Coronary artery (tissue), 2 donors: ENCODE measurements around the gene DENND6A.
A peak's percentile ranks its signal among the peaks of the same experiment; 100 is the strongest.
"Not testable (repeated sequence)": the region's sequence is repeated elsewhere in the genome, so short reads cannot be mapped to it uniquely, and the experiment has no call there.

Experiments used
- DNase-seq: peaks from one replicate; pipeline ENCODE4 v3.0.0-alpha.2; 2017; ENCODE audit warnings: low spot score
- H3K27ac ChIP-seq, 2 donors: fragments of 200-600 bp; sonication (generic); one replicate each; pipeline ENCODE4 v1.5.1; 2016 to 2019
- H3K4me3 ChIP-seq: fragments of 200-600 bp; sonication (generic); 2 replicates; pipeline ENCODE4 v1.5.1; 2016; ENCODE audit warnings: mild to moderate bottlenecking, moderate library complexity
- TF ChIP-seq, protein P1 (sequence below): fragments of 200-600 bp; sonication (generic); IDR thresholded peaks from one replicate; pipeline ENCODE4 v1.5.1; 2019; ENCODE audit warnings: antibody characterized with exemption

DENND6A gene

DNA sequence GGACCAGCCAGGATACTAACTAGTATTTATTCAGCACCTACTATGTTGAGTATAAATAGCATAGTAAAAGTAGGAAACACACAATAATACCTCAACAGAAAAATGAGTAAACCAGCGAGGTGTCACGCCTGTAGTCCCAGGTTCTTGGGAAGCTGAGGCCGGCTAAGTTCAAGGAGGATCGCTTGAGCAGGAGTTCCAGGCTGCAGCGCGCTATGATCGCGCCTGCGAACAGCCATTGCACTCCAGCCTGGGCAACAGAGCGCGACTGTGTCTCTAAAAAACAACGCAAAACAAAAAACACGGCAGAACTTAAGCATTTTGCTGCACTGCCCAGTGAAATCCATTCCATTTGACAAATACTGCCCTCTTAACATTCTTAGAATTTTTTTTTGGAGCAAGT is 1.3 kb upstream of the DENND6A start:
- TF ChIP-seq, protein P1, sequence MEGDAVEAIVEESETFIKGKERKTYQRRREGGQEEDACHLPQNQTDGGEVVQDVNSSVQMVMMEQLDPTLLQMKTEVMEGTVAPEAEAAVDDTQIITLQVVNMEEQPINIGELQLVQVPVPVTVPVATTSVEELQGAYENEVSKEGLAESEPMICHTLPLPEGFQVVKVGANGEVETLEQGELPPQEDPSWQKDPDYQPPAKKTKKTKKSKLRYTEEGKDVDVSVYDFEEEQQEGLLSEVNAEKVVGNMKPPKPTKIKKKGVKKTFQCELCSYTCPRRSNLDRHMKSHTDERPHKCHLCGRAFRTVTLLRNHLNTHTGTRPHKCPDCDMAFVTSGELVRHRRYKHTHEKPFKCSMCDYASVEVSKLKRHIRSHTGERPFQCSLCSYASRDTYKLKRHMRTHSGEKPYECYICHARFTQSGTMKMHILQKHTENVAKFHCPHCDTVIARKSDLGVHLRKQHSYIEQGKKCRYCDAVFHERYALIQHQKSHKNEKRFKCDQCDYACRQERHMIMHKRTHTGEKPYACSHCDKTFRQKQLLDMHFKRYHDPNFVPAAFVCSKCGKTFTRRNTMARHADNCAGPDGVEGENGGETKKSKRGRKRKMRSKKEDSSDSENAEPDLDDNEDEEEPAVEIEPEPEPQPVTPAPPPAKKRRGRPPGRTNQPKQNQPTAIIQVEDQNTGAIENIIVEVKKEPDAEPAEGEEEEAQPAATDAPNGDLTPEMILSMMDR = no peak
- no peak overlapping the region for H3K27ac ChIP-seq
- no peak for DNase-seq

DNA sequence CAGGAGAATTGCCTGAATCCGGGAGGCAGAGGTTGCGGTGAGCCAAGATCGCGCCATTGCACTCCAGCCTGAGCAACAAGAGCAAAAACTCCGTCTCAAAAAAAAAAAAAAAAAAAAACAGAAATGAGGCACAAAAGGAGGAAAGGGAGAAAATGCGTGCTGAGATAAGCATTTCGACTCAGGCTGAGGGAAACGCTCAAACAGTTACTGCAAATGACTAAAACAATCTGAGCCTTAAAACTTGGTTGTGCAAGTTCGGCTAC is 813 bp downstream of the DENND6A start:
- peak overlapping the region; percentile 99 to 100 for H3K27ac ChIP-seq
- DNase-seq = not testable (repeated sequence)

More for the DNA sequence above, 1.3 kb upstream of the DENND6A start:
- no peak overlapping the region for H3K4me3 ChIP-seq

DNA sequence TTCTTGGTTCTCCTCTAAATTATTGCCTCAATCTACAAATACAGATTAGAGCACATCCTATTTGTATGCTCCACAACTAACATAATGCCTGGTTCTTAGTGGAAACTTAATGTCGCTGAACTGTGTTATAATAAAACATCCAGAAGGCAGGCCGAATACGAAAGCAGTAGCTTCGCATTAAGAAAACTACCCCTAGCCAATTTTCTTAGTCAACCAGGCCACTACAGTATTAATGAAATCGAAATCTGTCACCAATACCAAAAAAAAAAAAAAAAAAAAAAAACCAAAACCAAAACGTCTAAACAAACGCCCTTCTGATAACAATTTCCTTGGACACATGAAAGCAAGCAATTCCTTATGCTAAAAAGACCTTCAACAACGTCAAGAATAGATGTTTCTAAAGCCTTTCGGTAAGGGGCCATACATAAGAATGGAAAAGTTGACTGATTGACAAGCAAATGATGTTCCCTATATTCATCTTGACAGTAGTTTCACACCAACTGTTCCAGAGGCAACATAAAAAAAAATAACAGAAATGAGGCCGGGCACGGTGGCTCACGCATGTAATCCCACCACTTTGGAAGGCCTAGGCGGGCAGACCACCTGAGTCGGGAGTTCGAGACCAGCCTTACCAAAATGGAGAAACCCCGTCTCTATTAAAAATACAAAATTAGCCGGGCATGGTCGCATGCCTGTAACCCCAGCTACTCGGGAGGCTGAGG is 1.3 kb downstream of the DENND6A start:
- DNase-seq = no peak
- Histone ChIP-seq H3K4me3 (peak overlapping the region; percentile 99), H3K27ac (peak overlapping the region; percentile 99 to 100)
- TF ChIP-seq, protein P1 = no peak

More for the DNA sequence above, 813 bp downstream of the DENND6A start:
- H3K4me3 ChIP-seq = peak overlapping the region; percentile 99

DNA sequence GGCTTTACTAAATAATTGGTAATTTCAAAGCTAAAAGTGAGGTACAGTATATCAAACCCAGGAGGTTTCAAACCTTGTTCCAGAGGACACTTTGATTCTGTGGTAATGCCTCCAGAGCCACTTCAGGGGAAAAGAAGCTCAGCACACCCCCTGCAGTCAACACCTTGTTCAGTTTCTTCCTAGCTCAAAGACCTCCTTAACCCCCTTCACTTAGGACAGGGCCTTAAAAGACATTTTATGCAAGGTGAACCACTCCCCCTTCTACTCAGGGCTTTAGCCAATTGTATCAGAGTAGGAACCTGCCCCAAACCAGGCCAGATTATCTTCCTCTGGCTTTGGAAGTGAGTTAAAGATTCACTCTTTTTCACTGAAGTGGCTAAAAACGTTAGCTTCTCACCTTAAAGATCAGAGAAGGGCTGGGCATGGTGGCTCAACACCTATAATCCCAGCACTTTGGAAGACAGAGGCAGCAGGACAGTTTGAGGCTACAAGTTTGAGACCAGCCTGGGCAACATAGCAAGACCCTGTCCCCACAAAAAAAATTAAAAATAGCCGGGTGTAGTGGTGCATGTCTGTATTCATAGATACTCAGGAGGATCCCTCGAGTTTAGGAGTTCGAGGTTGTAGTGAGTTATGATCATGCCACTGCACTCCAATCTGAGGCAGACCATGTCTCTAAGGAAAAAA is 3.4 kb downstream of the DENND6A start:
- Histone ChIP-seq H3K4me3 (peak overlapping the region; percentile 1), H3K27ac (no peak overlapping the region)
- TF ChIP-seq, protein P1 = no peak
- DNase-seq = no peak

DNA sequence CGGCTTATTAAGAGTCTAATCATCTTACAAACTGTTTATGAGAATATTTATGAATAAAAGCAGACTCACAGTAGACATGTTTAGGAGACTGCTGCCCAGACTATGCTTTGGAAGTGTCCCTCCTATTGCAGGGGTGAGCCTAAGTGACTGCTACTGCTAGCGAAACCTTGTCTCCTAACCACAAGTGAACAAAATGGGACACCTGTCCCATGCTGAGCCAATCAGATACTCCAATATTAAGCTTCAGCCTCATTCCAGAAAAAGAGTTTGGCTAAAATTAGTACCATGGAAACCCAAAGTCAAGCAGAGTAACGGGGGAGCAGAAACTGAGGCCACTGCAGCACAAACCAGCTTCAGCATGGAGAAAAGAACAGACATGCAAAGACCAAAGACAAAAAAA is 4.6 kb downstream of the DENND6A start:
- Histone ChIP-seq H3K27ac (no peak overlapping the region), H3K4me3 (no peak overlapping the region)
- no peak for DNase-seq
- TF ChIP-seq, protein P1 = no peak

DNA sequence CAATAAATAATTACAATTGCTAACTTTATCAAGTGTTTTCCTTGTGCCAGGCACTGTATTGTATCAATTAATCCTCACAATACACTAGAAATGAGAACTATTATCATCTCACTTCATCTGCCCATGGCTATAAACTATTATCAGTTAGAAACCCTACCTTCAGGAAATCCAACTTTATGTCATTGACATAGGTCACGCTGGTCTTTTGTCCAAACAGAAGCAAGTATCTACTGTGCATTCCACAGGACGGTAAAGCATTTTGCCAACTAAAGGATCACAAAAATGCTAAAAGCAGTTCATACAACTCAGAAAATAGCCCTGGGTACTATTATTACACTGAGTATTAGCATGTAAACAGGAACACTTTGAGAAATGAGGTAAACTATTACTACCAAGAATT is 9.6 kb downstream of the DENND6A start:
- DNase-seq = no peak
- TF ChIP-seq, protein P1 = no peak
- no peak overlapping the region for H3K4me3 ChIP-seq
- H3K27ac ChIP-seq = no peak overlapping the region

DNA sequence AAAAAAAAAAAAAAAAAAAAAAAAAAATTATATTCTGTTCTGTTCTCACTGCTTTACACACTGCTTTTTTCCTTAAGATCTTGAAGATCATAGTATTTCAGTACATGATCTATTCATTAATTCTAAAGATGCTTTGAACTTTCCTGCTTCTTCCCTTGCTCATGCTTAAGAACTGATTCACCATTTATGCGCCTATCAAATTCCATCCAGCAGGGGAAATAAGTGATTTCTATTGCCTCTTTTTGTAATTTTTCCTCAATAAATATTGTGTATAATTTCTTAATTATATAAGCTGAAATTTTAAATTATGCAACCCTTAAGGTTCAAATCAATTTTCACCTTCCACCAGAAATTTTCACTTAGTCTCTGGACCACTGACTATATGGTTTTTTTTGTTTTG is 10.6 kb downstream of the DENND6A start:
- no peak for DNase-seq
- H3K4me3 ChIP-seq = no peak overlapping the region
- H3K27ac ChIP-seq = no peak overlapping the region
- TF ChIP-seq, protein P1 = no peak
